ENCODE results near the gene ADRB2. TPM values are rescaled to one million over a fixed set of nuclear protein-coding genes. Genes with fewer than 3 reads are reported as not detected.

Gene ADRB2
- total RNA-seq, 1 donor from 2014 or later, result 3.2 TPM

GRCh38 chr5:148858106-148858505 is 31.7 kb downstream of the ADRB2 start:
- Mint-ChIP-seq H3K9me3 (peaks cover 3% of the 10 kb centered on the region), H3K27ac (no peak overlapping the region), H3K4me3 (no peak overlapping the region), H3K36me3 (ENCODE audit: low read depth) (no peaks in the 10 kb centered on the region), H3K4me1 (peaks cover 17% of the 10 kb centered on the region), H3K27me3 (no peaks in the 10 kb centered on the region)
- ChIA-PET CTCF (no interaction called here), POLR2A (no interaction called here)
- intact Hi-C loops (cut with micrococcal nuclease), result loop anchor here (2.0 kb wide), 1 partner anchor 17 kb away; no protein-coding TSS in a partner anchor
- no peak for TF ChIP-seq CTCF (IDR thresholded peaks at IDR 0.05)
- DNase-seq (no peak), ATAC-seq (ENCODE audit: low read depth) (no peak)

- intact Hi-C loops (cut with micrococcal nuclease), result loop anchor here (2.0 kb wide), 1 partner anchor 18 kb away; no protein-coding TSS in a partner anchor
- Mint-ChIP-seq H3K27ac (no peak overlapping the region), H3K27me3 (no peaks in the 10 kb centered on the region), H3K36me3 (ENCODE audit: low read depth) (no peaks in the 10 kb centered on the region), H3K4me3 (no peak overlapping the region), H3K4me1 (peaks cover 17% of the 10 kb centered on the region), H3K9me3 (peaks cover 3% of the 10 kb centered on the region)
- no peak for ATAC-seq (ENCODE audit: low read depth)
- no peak for TF ChIP-seq CTCF (IDR thresholded peaks at IDR 0.05)
- ChIA-PET CTCF (no interaction called here), POLR2A (no interaction called here)
- no peak for DNase-seq
These were observed 32.1 kb downstream of the ADRB2 start for GRCh38 chr5:148858547-148858946.

- Mint-ChIP-seq H3K4me1 (peaks cover 17% of the 10 kb centered on the region), H3K36me3 (ENCODE audit: low read depth) (no peaks in the 10 kb centered on the region), H3K27ac (no peak overlapping the region), H3K27me3 (no peaks in the 10 kb centered on the region), H3K9me3 (peaks cover 3% of the 10 kb centered on the region), H3K4me3 (no peak overlapping the region)
- ATAC-seq (ENCODE audit: low read depth) (no peak), DNase-seq (no peak)
- ChIA-PET CTCF (no interaction called here), POLR2A (no interaction called here)
- intact Hi-C loops (cut with micrococcal nuclease), result loop anchor here (2.0 kb wide), 1 partner anchor 19 kb away; no protein-coding TSS in a partner anchor
- TF ChIP-seq CTCF (IDR thresholded peaks at IDR 0.05), result no peak
These were observed 33.3 kb downstream of the ADRB2 start for GRCh38 chr5:148859703-148860102.

- Mint-ChIP-seq H3K4me1 (peaks cover 17% of the 10 kb centered on the region), H3K36me3 (ENCODE audit: low read depth) (no peaks in the 10 kb centered on the region), H3K9me3 (peaks cover 3% of the 10 kb centered on the region), H3K27ac (no peak overlapping the region), H3K4me3 (no peak overlapping the region), H3K27me3 (no peaks in the 10 kb centered on the region)
- no peak for TF ChIP-seq CTCF (IDR thresholded peaks at IDR 0.05)
- DNase-seq (no peak), ATAC-seq (ENCODE audit: low read depth) (no peak)
- ChIA-PET CTCF (no interaction called here), POLR2A (interaction anchor here (0.7 kb wide), 1 partner anchor 23 kb away, joined by 3 read pairs; no protein-coding TSS in a partner anchor)
- intact Hi-C loops (cut with micrococcal nuclease), result no loop called here
These were observed 34.2 kb downstream of the ADRB2 start for GRCh38 chr5:148860599-148860998.

GRCh38 chr5:148861088-148861487 is 34.7 kb downstream of the ADRB2 start:
- peaks cover 16% of the 10 kb centered on the region for H3K4me1 Mint-ChIP-seq
- no peak overlapping the region for H3K27ac Mint-ChIP-seq
- ATAC-seq (ENCODE audit: low read depth) (no peak), DNase-seq (no peak)
- ChIA-PET CTCF (interaction anchor here (0.7 to 1.2 kb wide), 2 partner anchors 40 to 120 kb away, joined by 3 read pairs; no protein-coding TSS in a partner anchor), POLR2A (interaction anchor here (0.8 kb wide), 1 partner anchor 35 kb away, joined by 3 read pairs; no protein-coding TSS in a partner anchor)
- H3K27me3 Mint-ChIP-seq, result no peaks in the 10 kb centered on the region
- H3K9me3 Mint-ChIP-seq, result peaks cover 3% of the 10 kb centered on the region
- H3K4me3 Mint-ChIP-seq, result no peak overlapping the region
- no peaks in the 10 kb centered on the region for H3K36me3 Mint-ChIP-seq (ENCODE audit: low read depth)
- TF ChIP-seq CTCF (IDR thresholded peaks at IDR 0.05), result no peak
- intact Hi-C loops (cut with micrococcal nuclease), result no loop called here

All from activated B cell treated with CpG ODN at 0.5 μM for 24 hours (primary cell).